Mammary epithelial cell (primary cell): ENCODE measurements around the gene CEP20.

Experiments
- CTCF ChIP-seq, 2 donors: IDR thresholded peaks in 1 of 2; conservative IDR thresholded peaks in 1 of 2; 2 replicates each; pipeline ENCODE4 v1.5.1; 2011 to 2012; ENCODE audit warnings: inconsistent platforms in 2 of 2, low read length in 2 of 2, mild to moderate bottlenecking in 2 of 2, control low read depth in 1 of 2, low read depth in 1 of 2; ENCODE audit not compliant: insufficient read depth in 1 of 2; ENCODE audit errors: extremely low read depth in 1 of 2
- EZH2 ChIP-seq: IDR thresholded peaks from 2 replicates; pipeline ENCODE4 v1.6.1; 2012; ENCODE audit warnings: low read length, inconsistent platforms, borderline replicate concordance

- TF ChIP-seq CTCF (conservative IDR thresholded peaks at IDR 0.05 in 1 of 2, IDR thresholded peaks at IDR 0.05 in 1 of 2; ENCODE audit: extremely low read depth in 1 of 2, insufficient read depth in 1 of 2, low read depth in 1 of 2, low read length in 2 of 2) (no peak), EZH2 (no peak)
Measured at GRCh38 chr16:15834502-15834901, 53.9 kb downstream of the CEP20 start.
